Measurements from ENCODE around the gene CPSF4.

DNA sequence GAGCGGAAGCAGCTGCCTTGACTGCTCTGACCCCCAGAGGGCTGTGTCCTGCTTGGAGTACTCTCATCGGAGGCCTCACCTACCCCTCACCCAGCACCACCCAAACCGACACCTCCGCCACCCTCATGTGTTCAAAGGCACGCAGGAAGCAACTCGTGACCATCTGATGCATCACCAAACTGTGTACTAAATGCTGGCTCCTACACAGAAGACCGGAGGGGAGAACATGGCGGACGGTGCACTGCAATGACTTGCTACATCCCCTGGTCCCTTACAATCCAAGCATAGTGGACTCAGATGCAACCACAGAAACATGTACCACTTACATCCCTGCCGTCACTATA is 33.8 kb upstream of the CPSF4 start:
- TF ChIP-seq, protein P1, sequence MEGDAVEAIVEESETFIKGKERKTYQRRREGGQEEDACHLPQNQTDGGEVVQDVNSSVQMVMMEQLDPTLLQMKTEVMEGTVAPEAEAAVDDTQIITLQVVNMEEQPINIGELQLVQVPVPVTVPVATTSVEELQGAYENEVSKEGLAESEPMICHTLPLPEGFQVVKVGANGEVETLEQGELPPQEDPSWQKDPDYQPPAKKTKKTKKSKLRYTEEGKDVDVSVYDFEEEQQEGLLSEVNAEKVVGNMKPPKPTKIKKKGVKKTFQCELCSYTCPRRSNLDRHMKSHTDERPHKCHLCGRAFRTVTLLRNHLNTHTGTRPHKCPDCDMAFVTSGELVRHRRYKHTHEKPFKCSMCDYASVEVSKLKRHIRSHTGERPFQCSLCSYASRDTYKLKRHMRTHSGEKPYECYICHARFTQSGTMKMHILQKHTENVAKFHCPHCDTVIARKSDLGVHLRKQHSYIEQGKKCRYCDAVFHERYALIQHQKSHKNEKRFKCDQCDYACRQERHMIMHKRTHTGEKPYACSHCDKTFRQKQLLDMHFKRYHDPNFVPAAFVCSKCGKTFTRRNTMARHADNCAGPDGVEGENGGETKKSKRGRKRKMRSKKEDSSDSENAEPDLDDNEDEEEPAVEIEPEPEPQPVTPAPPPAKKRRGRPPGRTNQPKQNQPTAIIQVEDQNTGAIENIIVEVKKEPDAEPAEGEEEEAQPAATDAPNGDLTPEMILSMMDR (IDR thresholded peaks at IDR 0.05 in 4 of 5, conservative IDR thresholded peaks at IDR 0.05 in 1 of 5), result no peak
- TF ChIP-seq POLR2A (IDR thresholded peaks at IDR 0.05), result no peak

All from gastrocnemius medialis (tissue), 4 donors.